Subcutaneous abdominal adipose tissue (tissue), 5 donors: ENCODE measurements around the gene CFAP73.

Experiments used
- H3K27ac ChIP-seq: one replicate; pipeline ENCODE4 v1.7.0; 2013; ENCODE audit warnings: low read depth, mild to moderate bottlenecking, inconsistent platforms, low read length, moderate library complexity
- H3K27me3 ChIP-seq, 5 donors: one replicate each; pipeline ENCODE4 v1.7.0; 2013; ENCODE audit warnings: low read length in 5 of 5, inconsistent platforms in 1 of 5; ENCODE audit not compliant: control insufficient read depth in 5 of 5, insufficient read depth in 4 of 5
- H3K36me3 ChIP-seq, 5 donors: one replicate each; pipeline ENCODE4 v1.7.0; 2013; ENCODE audit warnings: low read length in 5 of 5; ENCODE audit not compliant: control insufficient read depth in 5 of 5, insufficient read depth in 5 of 5
- H3K4me1 ChIP-seq, 5 donors: one replicate each; pipeline ENCODE4 v1.7.0; 2013; ENCODE audit warnings: low read length in 5 of 5, mild to moderate bottlenecking in 3 of 5, moderate library complexity in 1 of 5; ENCODE audit not compliant: control insufficient read depth in 5 of 5, insufficient read depth in 5 of 5
- H3K4me3 ChIP-seq, 5 donors: one replicate each; pipeline ENCODE4 v1.7.0; 2013; ENCODE audit warnings: low read length in 5 of 5, low read depth in 1 of 5
- H3K9ac ChIP-seq, 5 donors: one replicate each; pipeline ENCODE4 v1.7.0; 2013; ENCODE audit warnings: low read length in 5 of 5, mild to moderate bottlenecking in 4 of 5, moderate library complexity in 3 of 5
- H3K9me3 ChIP-seq, 5 donors: one replicate each; pipeline ENCODE4 v1.7.0; 2013; ENCODE audit warnings: low read length in 5 of 5; ENCODE audit not compliant: control insufficient read depth in 5 of 5
- donor health status: healthy.
- donor health status: healthy.
- donor health status: healthy.
- donor health status: healthy.
- donor health status: healthy.

Gene CFAP73

DNA sequence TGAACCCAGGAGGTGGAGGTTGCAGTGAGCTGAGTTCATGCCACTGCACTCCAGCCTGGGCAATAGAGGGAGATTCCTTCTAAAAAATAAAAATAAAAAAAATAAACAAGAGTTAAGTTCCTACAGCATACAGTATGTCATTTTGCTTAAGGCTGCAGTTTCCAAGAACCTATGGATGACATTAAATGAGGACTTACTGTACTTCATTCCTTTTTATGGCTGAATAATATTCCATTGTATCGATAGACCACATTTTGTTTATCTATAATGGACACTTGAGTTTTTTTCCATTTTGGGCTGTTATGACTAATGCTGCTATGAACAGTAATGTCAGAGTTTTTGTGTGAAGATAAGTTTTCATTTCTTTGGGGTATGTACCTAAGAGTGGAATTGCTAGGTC is 31.4 kb upstream of the CFAP73 start:
- H3K27ac ChIP-seq: no peak overlapping the region
- H3K36me3 ChIP-seq: no peaks in the 10 kb centered on the region
- no peak overlapping the region for H3K9ac ChIP-seq
- no peak overlapping the region for H3K4me3 ChIP-seq
- H3K9me3 ChIP-seq: peaks cover 0 to 1% (median under 1%) of the 10 kb centered on the region in 5 donors
- no peaks in the 10 kb centered on the region for H3K4me1 ChIP-seq
- peaks cover 4 to 25% (median 12%) of the 10 kb centered on the region in 5 donors for H3K27me3 ChIP-seq

DNA sequence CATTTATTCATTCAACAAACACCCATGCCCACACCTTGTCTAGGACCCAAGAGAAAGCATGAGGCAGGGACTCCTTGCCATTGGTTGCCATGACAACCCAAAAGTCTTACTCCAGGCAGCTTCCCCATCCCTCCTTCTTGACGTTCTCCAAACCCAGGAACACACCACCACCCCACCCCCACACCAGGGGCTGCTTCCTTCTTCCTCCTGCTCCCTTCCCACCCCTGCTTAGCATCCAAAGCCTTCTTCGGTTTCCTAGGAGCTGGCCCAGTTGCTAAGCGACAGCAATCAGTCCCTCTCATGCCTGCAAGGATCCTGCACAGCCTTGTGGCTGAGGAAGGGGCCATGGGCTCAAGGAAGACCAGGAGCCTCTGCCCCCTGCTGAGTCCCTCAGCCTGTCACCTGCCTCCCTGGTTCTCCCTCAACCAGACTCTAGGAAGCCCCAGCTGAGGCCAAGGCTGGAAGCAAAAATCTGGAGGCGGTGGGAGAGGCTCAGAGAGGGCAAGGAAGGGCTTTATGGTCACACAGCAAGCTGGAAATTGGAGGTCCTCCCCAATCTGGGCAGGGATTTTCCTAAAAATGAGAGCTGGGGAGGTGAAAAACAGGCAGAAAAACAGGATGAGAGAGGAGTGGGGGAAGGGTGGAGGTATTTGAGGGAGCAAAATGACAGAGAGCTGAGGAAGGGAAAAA is 29.4 kb upstream of the CFAP73 start:
- peaks cover 0 to 16% (median 4%) of the 10 kb centered on the region in 5 donors for H3K27me3 ChIP-seq
- H3K4me3 ChIP-seq: no peak overlapping the region
- no peak overlapping the region for H3K27ac ChIP-seq
- no peaks in the 10 kb centered on the region for H3K4me1 ChIP-seq
- no peaks in the 10 kb centered on the region for H3K36me3 ChIP-seq
- H3K9me3 ChIP-seq: peaks cover 0 to 5% (median 3%) of the 10 kb centered on the region in 5 donors
- H3K9ac ChIP-seq: no peak overlapping the region

DNA sequence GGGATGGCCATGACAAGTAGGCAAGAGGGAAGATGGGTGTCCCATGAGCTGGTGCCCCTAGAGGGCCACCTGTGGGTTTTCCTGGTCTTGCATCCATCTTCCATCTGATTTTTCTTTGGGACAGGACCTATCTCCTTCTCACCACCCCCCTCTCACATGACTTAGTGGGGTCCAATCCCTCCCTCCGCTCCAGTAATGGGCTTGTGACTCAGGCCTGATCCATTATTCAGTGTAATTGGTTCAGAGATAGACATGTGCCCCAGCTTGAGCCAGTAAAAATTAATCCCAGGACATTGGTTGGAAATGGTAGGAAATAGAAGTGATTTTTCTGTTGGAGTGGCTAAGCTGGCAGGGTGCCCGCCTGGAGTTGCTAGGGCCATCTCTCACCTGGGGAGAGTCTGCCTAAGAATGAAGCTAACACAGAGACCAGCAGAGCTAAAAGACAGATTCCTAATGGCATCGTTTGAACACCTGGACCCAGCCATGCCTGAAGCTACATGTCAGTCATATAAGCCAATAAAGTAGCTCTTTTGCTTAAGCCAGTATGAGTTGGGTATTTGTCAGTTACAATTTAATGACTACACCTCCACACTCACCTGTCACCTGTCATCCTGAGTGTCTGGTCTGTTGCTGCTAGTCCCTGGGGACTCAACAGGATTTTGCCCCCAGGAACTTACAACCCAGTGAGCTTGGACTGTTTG is 28.7 kb upstream of the CFAP73 start:
- no peak overlapping the region for H3K4me3 ChIP-seq
- no peak overlapping the region for H3K9ac ChIP-seq
- peaks cover 0 to 16% (median 4%) of the 10 kb centered on the region in 5 donors for H3K27me3 ChIP-seq
- no peaks in the 10 kb centered on the region for H3K4me1 ChIP-seq
- no peak overlapping the region for H3K27ac ChIP-seq
- peaks cover 0 to 5% (median 3%) of the 10 kb centered on the region in 5 donors for H3K9me3 ChIP-seq
- no peaks in the 10 kb centered on the region for H3K36me3 ChIP-seq

DNA sequence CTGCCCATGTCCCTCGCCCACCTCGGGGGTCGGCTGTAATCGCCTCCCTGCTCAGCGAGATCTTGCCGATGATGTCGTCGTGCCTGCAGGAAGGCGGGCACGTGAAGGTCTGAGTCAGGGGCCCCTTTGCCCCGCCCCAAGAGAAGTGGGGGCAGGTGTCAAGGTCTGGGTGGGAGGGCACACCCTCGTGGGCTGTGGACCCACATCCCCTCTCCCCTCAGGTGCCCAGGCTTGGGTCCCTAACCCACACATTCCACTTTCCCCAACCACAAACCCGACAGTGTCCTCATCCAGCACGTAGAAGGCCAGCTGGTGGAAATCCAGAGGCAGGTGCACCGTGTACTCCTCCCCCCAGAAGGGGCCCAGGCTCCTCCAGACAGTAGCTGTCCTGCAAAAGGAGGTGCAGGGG is 21.7 kb upstream of the CFAP73 start:
- Histone ChIP-seq H3K4me1 (no peaks in the 10 kb centered on the region), H3K9ac (no peak overlapping the region), H3K27ac (no peak overlapping the region), H3K4me3 (no peak overlapping the region), H3K9me3 (peaks cover 0 to 5% (median 3%) of the 10 kb centered on the region in 5 donors), H3K27me3 (peaks cover 0 to 19% (median 12%) of the 10 kb centered on the region in 5 donors), H3K36me3 (no peaks in the 10 kb centered on the region)

DNA sequence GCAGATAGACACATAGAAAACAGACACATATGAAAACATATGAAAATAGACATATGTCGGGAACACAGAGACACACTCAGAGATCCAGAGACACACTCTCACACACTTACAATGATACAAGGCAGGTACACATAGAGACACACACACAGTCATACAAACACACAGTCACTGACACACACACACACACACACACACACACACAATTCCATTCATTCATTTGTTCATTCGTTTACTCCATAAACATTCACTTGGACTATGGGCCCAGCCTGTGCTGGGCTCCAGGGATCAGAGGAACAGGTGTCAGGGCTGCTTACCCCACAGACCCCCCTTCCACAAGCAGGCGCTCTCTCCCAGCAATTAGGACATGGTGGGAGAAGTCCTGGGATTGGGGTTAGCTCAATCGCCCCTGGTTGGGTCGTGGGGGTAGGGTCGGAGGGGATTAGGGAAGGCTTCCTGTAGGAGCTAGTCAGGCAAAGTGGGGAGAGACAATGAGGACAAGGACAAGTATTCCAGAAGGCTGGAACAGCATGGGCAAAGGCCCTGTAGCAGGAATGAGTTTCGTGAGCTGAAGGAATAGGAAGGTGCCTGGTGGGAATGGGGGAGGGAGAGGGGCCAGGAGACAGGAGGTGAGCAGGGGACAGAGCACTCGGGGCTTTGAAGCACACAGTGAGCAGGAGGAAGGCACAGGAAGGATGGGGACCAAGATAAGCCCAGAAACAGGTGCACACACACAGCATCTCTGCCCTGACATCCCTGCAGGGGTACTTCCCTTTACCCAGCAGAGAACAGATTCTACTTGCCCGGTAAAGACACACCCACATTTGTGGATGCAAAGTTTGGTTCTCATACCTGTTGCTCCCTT is 20.5 kb upstream of the CFAP73 start:
- H3K4me3 ChIP-seq: no peak overlapping the region
- no peak overlapping the region for H3K9ac ChIP-seq
- H3K4me1 ChIP-seq: no peaks in the 10 kb centered on the region
- no peaks in the 10 kb centered on the region for H3K9me3 ChIP-seq
- no peak overlapping the region for H3K27ac ChIP-seq
- H3K36me3 ChIP-seq: no peaks in the 10 kb centered on the region
- H3K27me3 ChIP-seq: peaks cover 0 to 19% (median 15%) of the 10 kb centered on the region in 5 donors

DNA sequence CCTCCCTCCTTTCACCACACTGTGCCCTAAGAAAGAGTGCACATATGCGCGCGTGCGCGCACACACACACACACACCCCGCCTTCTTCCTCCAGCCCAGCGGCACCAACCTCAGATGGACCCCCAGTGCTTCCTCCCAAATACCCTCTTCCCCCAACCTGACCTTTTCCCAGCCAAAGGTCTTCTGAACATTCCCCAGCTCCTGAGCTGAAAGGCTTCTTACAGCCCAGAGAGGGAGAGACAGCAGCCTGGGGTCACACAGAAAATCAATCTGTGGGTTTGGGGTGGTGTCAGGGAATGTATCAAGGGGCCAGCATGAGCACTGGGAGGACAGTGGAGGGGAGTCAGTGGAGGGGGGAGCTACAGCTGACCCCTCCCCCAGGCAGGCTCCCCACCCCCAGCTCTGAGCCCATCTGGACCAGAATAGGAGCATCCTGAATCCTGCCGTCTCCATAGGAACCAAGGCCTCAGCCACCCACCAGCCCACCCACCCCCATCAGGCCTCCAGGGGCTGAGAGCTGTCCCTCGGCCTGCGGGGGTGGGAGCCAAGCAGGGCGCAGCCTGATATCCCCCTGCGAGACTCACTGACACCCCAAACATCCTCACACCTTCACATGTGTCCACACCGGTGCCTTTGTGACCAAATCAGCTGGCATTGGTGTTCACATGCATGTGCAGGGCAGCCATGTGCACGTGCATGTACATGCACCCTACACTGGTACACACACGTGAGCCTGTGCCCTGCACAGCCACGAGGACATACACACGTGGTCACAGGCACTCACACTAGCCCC is 19.7 kb upstream of the CFAP73 start:
- Histone ChIP-seq H3K9ac (no peak overlapping the region), H3K4me1 (no peaks in the 10 kb centered on the region), H3K4me3 (no peak overlapping the region), H3K27me3 (peaks cover 2 to 24% (median 19%) of the 10 kb centered on the region in 5 donors), H3K27ac (no peak overlapping the region), H3K36me3 (no peaks in the 10 kb centered on the region), H3K9me3 (no peaks in the 10 kb centered on the region)

DNA sequence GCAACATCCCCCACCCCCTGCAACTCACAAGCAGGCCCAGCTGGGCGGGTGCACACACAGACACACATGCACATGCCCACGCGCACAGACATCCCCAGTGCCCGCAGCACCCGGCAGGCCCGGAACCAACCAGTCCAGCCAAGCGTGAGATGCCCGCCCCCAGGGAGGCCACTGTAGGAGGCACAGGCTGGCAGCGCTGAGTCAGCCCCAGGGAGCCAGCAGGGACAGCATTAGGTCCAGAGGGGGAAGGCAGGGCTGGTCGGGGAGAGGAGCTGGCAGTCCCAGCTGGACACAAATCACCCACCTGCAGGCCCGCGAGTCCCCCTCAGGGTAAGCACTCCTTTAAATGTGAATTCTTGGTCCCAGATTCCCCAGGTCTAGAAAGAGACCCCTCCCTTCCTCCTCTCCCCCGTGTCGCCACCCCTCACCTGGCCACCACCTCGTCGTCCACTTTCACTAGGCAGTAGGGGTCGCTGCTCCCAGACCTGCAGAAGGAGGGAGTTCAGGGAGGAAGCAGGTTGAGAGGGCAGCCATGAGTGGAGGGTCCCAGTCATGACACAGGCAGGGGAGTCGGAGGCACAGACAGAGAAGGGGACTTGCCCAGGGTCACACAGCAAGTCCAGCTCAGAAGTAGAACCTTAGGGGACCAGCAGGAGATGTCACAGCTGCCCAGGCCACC is 18.9 kb upstream of the CFAP73 start:
- no peaks in the 10 kb centered on the region for H3K36me3 ChIP-seq
- H3K9ac ChIP-seq: no peak overlapping the region
- no peaks in the 10 kb centered on the region for H3K9me3 ChIP-seq
- peaks cover 0 to 3% (median 0%) of the 10 kb centered on the region in 5 donors for H3K4me1 ChIP-seq
- no peak overlapping the region for H3K27ac ChIP-seq
- H3K4me3 ChIP-seq: no peak overlapping the region
- H3K27me3 ChIP-seq: peaks cover 6 to 30% (median 25%) of the 10 kb centered on the region in 5 donors

DNA sequence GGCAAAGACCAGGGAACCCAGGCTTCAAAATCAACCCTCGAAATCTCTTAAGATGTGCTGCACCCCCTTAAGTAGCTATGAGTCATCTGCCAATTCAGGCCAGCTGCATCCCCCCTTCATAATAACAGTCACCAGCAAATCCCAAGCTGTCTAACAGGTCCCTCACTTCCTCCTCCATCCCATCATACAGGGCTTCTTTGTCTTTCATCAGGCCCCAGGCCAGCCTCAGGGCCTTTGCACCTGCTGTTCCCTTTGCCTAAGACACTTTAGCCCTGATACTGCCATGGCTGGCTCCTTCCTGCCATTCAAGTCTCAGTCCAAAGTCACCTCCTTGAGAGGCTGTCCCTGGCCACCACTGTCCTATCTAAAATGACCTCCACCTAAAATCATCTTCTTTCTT is 18.0 kb upstream of the CFAP73 start:
- H3K4me1 ChIP-seq: peaks cover 0 to 9% (median 5%) of the 10 kb centered on the region in 5 donors
- peaks cover 7 to 38% (median 33%) of the 10 kb centered on the region in 5 donors for H3K27me3 ChIP-seq
- H3K4me3 ChIP-seq: no peak overlapping the region
- no peak overlapping the region for H3K27ac ChIP-seq
- H3K36me3 ChIP-seq: no peaks in the 10 kb centered on the region
- H3K9me3 ChIP-seq: no peaks in the 10 kb centered on the region
- H3K9ac ChIP-seq: no peak overlapping the region

DNA sequence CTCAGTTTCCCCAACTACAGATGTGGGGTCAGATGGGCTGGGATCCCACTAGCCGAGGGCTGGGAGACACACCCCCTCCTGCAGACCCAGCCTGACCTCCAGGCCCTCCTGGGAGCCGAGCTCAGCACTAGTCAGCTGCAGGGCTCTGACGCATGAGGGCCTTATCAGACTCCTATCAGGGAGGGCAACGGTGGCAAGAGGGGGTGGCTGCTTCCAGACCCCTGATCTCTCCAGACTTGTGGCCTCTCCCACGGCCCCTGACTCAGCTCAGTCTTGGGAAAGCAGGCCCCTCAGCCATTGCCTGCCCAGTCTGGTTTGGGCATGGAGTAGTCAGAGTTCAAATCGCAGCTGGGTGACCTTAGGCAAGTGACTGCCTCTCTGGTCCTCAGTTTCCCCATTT is 16.5 kb upstream of the CFAP73 start:
- Histone ChIP-seq H3K27me3 (peaks cover 7 to 35% (median 28%) of the 10 kb centered on the region in 5 donors), H3K9ac (no peak overlapping the region), H3K4me3 (no peak overlapping the region), H3K4me1 (peaks cover 0 to 12% (median 5%) of the 10 kb centered on the region in 5 donors), H3K36me3 (no peaks in the 10 kb centered on the region), H3K27ac (no peak overlapping the region), H3K9me3 (no peaks in the 10 kb centered on the region)
